GM18867 (cell line): Measurements from ENCODE around the gene GPR152.

Experiments
- ATAC-seq: cut with Tn5 transposase; IDR thresholded peaks from one replicate; pipeline ENCODE4 v1.9.1; 2021; ENCODE audit warnings: mild to moderate bottlenecking, moderate library complexity; ENCODE audit not compliant: unreplicated experiment

GPR152 gene, protein sequence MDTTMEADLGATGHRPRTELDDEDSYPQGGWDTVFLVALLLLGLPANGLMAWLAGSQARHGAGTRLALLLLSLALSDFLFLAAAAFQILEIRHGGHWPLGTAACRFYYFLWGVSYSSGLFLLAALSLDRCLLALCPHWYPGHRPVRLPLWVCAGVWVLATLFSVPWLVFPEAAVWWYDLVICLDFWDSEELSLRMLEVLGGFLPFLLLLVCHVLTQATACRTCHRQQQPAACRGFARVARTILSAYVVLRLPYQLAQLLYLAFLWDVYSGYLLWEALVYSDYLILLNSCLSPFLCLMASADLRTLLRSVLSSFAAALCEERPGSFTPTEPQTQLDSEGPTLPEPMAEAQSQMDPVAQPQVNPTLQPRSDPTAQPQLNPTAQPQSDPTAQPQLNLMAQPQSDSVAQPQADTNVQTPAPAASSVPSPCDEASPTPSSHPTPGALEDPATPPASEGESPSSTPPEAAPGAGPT

DNA sequence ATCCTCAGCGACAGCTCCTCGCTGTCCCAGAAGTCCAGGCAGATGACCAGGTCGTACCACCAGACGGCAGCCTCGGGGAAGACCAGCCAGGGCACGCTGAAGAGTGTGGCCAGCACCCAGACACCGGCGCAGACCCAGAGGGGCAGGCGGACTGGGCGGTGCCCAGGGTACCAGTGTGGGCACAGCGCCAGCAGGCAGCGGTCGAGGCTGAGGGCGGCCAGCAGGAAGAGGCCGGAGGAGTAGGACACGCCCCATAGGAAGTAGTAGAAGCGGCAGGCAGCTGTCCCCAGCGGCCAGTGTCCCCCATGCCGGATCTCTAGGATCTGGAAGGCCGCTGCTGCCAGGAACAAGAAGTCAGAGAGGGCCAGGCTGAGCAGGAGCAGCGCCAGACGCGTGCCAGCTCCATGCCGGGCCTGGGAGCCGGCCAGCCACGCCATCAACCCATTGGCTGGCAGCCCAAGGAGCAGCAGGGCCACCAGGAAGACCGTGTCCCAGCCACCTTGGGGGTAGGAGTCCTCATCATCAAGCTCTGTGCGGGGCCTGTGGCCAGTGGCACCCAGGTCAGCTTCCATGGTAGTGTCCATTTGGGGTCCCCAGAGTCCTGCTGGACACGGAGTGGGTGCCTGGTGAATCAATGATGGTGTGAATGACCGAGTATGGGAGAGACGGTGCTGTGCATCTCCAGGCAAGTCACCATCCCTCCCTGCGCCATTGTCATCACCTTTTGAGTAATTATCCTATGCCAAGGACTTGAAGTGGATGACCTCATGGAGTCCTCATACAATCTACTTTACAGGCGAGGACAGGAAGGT lies at the start of gene GPR152:
GPR152 (minus strand) TSS at position 589 of the 812 bp plus-strand sequence; CDS start at position 584, 5 bp downstream.
- no peak for ATAC-seq

DNA sequence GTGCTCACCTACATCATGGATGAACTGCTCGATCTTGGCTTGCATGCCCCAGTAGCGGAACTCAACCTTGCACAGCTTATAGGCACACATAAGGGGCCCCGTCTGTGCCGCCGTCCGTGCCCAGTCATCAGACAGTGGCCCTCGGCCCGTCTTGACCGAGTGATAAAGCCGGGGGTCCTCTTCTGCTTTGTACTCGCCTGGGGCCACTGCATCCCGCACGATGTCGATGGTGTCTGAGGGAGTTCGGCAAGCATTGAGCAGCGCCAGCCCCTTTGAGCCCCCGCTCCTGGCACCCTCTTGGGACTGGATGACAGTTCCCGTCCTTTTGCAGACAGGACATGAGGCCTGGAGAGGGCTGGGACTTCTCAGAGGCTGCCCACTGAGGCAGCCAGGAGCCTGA lies 49.3 kb upstream of the GPR152 start:
- no peak for ATAC-seq

DNA sequence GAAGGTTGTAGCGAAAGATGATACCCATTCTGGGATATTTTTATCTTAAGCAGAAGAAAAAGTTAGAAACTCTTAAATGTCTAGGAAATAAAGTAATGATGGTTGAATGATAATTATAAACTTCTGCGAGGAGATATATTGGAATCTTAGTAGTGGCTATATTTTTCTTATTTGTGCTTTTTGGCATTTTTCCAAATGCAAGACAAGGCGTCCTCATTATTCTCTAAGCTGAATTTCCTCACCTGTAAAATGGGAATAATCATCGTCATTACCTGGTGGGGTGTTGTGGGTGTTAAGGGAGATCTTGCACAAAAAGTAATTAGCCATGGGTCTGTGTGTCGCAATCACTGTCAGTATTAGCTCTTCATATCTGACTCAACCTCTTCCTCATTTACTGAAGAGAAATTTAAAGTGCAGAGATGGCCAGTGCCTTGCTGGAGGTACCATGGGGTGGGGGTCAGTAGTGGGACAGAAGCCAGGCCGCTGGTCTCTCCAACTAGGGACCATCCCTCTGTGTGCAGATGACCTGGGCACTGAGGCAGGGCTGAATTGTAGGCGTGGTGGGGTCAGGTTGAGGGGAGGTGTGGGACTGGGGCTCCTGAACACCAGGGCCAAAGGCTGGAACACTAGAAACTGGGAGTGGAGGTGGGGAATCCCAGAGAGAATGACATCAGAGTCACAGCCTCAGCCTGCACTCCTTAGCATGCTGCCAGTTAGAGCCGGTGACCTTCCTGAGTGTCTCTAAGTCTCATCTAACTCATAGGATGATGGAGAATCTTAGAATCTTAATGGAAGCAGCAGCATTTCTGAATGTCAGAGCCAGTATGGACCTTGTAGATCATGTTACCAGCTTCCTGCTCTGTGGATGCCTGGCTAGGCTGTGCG lies 48.5 kb upstream of the GPR152 start:
- ATAC-seq = no peak

DNA sequence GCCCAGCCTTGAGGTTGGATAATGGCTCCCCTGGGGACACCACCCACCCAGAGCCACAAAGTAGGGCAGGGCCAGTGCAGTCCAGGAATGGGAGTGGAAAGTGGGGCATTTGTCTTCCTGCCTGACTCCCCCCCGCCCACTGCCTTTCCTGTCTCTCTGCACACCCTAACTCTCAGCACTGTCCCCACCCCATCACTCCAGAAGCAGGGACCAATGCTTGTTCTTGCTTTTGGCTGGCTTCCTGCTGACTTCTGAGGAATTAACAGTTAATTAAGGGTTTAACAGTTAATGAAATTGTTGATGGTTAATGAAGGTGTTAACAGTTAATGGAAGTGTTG lies 47.9 kb upstream of the GPR152 start:
- ATAC-seq = no peak

DNA sequence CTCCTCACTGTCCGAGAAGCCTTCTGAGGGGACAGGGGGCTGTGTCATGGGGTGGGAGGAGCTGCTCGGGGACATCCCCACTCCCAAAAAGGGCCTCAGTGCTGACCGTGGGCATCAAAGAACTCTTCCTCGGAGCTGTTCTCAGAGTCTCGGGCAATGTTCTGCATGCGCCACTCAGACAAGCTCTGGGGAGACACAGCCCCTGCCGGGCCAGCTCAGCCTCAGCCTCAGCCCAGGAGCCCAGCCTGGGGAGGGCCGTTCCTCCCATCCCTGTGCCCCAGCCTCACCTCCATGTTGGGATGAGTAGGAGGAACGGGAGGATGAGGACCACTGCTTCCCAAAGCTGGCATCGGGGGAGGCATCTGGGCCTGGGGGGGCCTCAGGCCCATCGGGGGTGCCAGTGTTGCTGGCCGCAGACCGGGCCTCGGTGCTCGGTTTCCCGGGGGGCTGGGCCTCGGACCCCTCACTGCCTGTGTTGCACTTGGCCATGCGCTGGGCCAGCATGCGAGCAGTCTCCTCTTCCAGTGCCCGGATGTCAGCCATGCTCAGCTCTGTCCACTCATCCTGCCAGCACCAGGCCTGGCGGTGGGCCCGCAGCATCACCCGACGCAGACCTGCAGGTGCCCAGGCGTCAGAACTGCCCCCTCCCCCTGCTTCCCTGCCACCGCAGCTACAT lies 47.4 kb upstream of the GPR152 start:
- no peak for ATAC-seq

DNA sequence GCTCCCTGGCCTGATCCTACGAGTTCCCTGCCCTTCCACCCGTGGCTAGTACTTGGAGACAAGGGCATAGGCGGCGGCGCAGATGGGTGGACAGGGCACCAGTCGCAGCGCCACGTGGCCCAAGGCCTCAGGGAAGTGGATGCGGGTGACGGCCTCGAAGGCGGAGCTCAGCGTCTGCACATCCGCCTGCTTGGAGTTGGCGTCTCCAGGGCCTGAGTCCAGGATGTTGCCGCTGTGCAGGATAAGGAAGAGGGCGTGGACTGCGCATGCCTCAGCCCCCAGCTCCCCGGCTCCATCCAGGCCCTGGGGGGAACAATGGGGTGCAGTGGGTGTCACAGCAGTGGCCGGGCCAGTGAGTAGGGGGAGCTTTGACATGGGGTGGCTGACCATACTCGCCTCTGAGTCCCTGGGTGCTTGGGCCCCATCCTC lies 46.0 kb upstream of the GPR152 start:
- ATAC-seq = no peak

DNA sequence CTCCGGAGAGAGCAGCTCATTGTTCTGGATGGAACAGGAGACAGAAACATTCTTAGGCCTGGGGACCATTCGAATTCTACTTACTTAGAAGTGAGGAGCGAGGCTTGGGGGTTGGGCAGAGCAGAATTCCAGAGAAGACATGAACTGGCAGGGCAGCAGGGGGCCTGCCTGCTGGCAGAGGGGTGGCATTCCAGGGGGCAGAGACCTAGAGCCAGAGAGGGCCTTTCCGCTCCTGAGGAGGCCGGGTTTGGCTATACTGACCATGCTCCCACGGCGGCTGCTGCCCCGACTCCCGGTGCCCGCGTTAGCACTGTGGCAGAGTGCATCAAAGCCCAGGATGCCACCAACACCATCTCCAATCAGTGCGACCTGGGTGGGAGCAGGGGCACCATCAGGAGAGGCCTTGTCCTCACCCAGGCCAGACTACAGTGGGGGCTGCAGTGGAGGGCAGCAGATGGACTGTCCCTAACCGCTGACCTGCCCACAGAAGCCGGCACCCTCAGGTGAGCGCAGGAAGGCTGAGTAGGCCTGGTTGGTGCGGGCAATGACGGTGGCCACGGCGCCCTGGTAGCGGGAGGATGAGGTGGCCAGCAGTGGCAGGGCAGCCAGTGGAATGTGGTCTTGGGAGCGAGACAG lies 45.2 kb upstream of the GPR152 start:
- ATAC-seq = no peak

DNA sequence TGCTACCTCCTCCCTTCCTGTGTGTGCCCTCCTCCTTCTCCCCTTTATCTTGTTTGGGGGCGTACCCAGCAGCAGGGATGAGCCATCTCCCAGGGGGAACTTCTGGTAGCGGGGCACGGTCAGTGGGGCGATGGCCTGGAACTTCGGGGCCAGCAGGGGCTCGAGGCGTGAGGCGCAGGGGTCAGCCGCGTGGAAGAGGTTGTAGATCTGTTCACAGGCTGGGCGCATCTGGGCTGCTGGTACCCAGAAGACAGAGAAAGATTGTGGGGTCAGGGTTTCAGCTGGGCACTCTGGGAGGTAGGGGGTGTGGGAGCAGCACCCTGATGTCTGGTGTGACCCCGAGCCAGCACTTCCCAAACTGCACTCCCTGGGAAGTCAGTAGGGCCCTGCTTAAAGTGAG lies 43.6 kb upstream of the GPR152 start:
- ATAC-seq = no peak

DNA sequence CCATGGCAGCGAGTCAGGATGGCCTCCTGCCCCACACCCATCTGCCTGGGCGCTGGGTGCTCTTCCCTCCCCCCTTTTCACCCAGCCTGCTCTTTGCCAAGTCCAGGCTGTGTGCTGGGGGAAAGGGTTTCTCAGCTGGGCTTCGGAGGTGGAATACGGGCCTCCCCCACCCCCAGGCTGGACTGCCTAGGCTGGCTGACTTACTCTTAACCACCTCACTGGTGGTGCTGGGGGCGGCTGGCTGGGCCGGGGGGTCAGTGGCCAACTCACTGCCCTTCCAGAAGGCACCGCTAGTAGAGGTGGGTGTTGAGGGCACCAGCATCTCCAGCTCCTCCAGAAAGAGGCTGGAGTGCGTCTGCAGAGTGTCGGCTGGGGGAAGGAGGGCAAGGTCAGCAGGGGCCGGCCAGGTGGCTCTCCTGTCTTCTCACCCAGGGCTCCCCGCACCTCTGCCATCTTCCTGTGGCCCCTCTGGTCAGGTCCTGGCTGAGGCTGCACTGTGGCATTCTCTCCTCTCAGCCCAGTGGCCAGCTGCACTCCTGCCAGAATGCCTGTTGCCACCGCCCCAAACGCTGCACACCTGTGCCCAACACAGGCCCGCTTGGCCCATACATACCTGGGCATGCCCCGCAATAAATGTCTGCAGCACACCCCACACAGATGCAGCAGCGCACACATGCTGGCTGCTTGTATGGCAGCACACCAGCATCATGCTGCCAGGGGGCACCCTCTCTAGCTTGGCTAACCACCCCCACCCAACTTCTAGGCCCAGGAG lies 42.9 kb upstream of the GPR152 start:
- ATAC-seq = no peak

DNA sequence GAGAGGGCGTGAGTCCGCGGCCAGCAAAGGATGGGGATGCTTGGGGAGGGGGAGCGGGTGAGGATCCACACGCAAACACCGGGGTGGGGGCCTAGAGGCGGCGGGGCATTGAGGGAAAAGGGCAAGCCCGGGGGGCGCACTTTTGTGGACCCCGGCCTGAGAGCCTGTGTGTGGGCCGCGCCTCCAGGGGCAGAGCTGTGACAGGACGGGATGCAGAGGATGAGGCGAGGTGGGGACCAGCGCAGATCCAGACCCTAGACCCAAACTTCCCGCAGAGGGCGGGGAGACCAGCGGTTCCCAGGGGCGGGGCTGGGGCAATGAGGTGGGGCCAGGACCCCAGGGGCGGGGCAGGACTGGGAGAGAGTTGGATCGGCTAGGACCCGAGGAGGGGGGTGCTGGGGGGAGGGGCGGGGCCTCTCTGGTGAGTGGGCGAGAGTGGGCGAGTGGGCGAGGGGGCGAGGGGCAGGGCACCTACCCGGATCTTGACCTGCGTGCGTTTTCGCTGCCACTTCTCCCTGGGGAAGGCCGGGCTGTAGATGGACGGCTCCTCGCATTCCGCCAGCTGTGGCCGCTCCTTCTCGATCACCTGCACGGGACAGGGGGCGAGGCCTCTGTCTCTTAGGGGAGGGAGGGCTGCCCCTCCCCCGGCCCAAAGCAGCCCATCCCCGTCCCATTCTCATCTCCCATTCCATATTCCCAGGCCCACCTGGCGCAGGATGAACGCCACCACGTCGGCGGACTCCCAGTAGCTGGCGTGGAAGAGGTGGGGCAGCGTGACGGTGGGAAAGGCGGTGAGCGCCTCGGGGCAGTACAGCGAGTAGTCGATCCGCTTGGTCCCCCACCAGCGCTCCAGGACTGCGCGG lies 42.1 kb upstream of the GPR152 start:
- ATAC-seq = no peak

DNA sequence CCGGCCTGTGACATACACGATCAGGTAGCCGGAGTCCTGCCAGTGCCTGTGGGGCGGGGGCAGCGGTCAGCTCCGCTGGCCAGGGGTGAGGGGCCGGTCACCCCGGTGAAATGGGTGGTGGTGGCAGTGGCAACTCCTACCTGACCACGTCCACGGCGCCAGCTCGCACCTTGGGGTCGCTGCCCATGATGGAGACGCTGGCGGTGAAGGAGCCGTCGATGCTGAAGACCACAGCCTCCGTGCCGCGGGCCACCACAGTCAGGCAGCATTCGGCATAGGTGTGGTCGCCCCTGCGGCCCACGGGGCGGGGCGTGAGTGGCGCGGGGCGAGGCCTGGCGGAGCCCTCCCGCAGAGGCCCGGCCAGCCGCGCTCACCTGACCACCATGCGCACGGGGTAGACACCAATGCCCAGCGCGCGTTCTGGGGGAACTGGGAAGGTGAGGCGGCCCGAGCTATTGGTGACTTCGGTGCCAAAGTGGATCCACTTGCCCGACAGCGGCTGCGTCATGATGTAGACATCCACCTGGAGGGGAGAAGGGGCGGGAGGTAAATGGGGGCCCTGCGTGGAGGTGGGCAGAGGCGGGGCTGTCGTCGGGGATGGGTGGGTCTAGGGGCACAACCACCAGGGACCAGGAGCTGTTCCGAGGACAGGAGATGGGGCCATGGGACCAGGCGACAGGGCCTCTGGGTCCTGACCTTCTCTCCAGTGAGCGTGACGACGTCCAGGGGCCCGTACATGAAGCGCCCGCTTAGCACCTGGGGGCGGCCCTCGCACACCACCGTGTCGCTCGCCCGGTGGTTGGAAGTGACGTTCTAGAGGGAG lies 41.2 kb upstream of the GPR152 start:
- ATAC-seq = no peak

DNA sequence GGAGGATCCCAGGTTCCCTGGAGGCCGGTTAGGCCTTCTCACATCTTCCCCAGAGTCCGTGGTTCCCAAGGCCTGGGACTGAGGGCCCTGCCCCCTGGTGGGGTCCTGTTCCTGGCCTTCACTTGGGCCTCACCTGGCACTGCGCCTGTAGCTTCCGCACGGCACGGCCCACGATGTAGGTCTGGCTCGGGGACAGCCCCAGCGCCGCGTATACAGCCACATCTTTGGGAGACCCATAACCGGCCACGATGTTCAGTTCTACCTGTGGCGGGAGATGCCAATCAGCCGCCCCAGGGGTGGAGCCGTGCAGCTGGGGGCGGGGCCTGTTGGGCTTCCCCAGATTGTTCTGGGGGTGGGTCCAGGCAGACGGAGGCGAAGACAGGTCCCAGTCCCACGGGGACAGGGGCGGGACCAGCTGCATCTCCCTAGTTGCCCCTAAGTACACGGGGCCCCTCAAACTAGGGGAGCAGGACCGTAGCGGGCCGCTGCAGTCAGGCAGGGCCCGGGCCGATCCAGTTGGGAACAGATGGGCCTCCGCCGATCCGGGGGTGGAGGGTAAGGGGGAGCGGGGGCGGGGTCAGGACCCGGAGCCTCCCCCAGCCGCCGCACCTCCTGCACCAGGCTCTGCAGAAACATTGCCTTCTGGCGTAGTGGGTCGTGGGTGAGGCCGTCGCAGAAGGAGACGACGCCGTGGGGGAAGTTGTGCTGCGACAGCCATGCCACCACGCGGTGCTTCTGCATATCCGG lies 40.4 kb upstream of the GPR152 start:
- no peak for ATAC-seq

DNA sequence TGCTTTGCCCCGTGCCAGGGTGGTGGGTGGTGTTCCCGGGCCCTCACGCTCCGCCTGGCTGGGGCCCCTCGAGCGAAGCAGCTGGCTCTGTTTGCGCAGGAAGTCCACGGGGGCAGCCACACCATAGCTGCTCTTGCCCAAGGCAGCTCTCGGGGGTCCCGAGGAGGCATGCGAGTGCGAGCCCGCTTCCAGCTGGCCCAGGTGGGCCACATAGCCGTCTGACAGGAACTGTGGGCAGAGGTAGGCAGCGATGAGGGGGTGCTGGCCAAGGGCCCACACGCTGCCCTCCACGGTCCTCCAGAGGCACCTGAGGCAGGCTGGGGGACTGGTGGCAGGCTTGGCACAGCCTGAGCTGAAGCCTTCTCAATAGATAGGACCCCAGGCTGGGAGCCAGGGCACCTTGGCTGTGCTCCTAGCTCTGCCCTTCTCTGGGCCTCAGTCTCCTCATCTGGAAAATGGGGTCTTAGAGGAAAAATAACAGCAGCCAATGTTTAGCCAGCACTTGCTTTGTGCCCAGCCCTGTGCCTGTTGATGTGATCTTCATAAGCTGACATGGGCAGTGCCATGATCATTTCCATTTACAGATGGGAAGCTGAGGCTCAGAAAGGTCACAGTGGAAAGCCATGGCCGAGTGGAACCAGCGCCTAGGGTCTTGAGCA lies 39.7 kb upstream of the GPR152 start:
- no peak for ATAC-seq

DNA sequence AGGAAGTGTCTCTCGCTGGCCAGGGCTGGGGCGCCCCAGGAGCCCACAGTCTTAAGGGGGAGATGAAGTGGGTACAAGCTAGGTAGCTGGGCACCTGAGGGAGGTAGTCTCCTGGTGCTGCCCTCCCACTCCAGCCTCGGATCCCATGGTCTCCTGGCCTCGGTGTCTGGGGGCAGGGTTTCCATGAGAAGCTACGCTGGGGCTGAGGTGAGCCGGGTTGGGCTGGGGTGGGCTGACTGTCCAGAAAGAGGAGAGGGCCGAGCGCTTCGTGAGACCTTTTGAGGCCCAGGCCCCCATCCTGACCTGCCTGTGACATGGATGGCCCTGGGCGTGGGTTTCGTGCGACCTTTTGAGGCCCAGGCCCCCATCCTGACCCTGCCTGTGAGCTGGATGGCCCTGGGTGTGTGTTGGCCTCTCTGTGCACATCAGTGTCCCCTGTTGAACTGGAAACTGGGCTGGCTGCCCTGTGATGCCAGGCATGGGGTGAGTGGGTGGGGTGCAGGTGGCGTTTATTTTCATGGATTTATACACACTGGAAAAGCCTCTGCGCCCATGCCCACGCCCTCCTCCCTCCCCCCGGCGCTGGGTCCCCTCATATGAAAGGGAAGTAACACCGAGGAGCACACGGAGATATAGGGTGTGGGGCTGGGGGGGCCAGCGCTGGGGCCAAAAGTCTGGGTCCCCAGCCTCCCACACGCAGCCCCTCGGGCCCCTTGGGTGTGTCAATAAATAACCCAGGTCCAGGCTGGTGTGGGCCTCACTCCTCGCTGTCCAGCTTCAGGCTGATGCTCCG lies 38.9 kb upstream of the GPR152 start:
- no peak for ATAC-seq

DNA sequence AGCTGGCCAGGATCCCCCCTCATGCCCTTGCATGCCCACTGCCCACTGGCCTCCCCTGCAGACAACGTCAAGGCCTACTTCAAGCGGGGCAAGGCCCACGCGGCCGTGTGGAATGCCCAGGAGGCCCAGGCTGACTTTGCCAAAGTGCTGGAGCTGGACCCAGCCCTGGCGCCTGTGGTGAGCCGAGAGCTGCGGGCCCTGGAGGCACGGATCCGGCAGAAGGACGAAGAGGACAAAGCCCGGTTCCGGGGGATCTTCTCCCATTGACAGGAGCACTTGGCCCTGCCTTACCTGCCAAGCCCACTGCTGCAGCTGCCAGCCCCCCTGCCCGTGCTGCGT lies 38.2 kb upstream of the GPR152 start:
- ATAC-seq = no peak
